ENCODE results near the gene USHBP1. TPM values are rescaled to one million over a fixed set of nuclear protein-coding genes. Genes with fewer than 3 reads are reported as not detected.

USHBP1 gene
- total RNA-seq, 2 donors from 2014 or later = 4.3 to 6.6 TPM

- H3K27ac ChIP-seq = no peak overlapping the region
- no peaks in the 10 kb centered on the region for H3K27me3 ChIP-seq
- no peak for TF ChIP-seq CTCF (IDR thresholded peaks at IDR 0.05)
- H3K4me1 ChIP-seq = no peaks in the 10 kb centered on the region
- no peak for DNase-seq (ENCODE audit: low spot score)
- H3K36me3 ChIP-seq = no peaks in the 10 kb centered on the region
- H3K4me3 ChIP-seq = no peak overlapping the region
- H3K9me3 ChIP-seq = peaks cover 0 to 7% of the 10 kb centered on the region in 2 donors
Measured at GRCh38 chr19:17255150-17255621, 9.4 kb downstream of the USHBP1 start.

- H3K4me1 ChIP-seq = no peaks in the 10 kb centered on the region
- no peak overlapping the region for H3K4me3 ChIP-seq
- H3K9me3 ChIP-seq = peaks cover 0 to 7% of the 10 kb centered on the region in 2 donors
- H3K36me3 ChIP-seq = no peaks in the 10 kb centered on the region
- TF ChIP-seq CTCF (IDR thresholded peaks at IDR 0.05) = no peak
- no peak for DNase-seq (ENCODE audit: low spot score)
- no peak overlapping the region for H3K27ac ChIP-seq
- no peaks in the 10 kb centered on the region for H3K27me3 ChIP-seq
Measured at GRCh38 chr19:17254636-17255035, 9.9 kb downstream of the USHBP1 start.

- no peak for TF ChIP-seq CTCF (IDR thresholded peaks at IDR 0.05)
Measured at GRCh38 chr19:17249887-17250548, 14.5 kb downstream of the USHBP1 start.

GRCh38 chr19:17248011-17248776 lies 16.4 kb downstream of the USHBP1 start:
- no peak for TF ChIP-seq CTCF (IDR thresholded peaks at IDR 0.05)

More at GRCh38 chr19:17249887-17250548, 14.5 kb downstream of the USHBP1 start:
- Histone ChIP-seq H3K9me3 (no peaks in the 10 kb centered on the region), H3K36me3 (no peaks in the 10 kb centered on the region), H3K27me3 (no peaks in the 10 kb centered on the region), H3K27ac (no peak overlapping the region), H3K4me3 (no peak overlapping the region), H3K4me1 (peaks cover 0 to 14% of the 10 kb centered on the region in 2 donors)
- no peak for DNase-seq (ENCODE audit: low spot score)

GRCh38 chr19:17246681-17247425 lies 17.7 kb downstream of the USHBP1 start:
- Histone ChIP-seq H3K9me3 (no peaks in the 10 kb centered on the region), H3K27me3 (no peaks in the 10 kb centered on the region), H3K4me1 (peaks cover 0 to 33% of the 10 kb centered on the region in 2 donors), H3K4me3 (peak overlapping the region; percentile 58 to 78), H3K36me3 (no peaks in the 10 kb centered on the region), H3K27ac (peak overlapping the region; percentile 77 to 86)
- no peak for TF ChIP-seq CTCF (IDR thresholded peaks at IDR 0.05)
- no peak for DNase-seq (ENCODE audit: low spot score)

More at GRCh38 chr19:17248011-17248776, 16.4 kb downstream of the USHBP1 start:
- H3K9me3 ChIP-seq = no peaks in the 10 kb centered on the region
- no peaks in the 10 kb centered on the region for H3K27me3 ChIP-seq
- no peak overlapping the region for H3K27ac ChIP-seq
- no peak overlapping the region for H3K4me3 ChIP-seq
- H3K36me3 ChIP-seq = no peaks in the 10 kb centered on the region
- no peak for DNase-seq (ENCODE audit: low spot score)
- H3K4me1 ChIP-seq = peaks cover 0 to 20% of the 10 kb centered on the region in 2 donors
